HepG2 (cell line): ENCODE data around the gene NR2F6. TPM values are rescaled to one million over a fixed set of nuclear protein-coding genes. Genes with fewer than 3 reads are reported as not detected.
A peak's percentile ranks its signal among the peaks of the same experiment; 100 is the strongest.

Source experiments
- GATA4 ChIP-seq: sonication (generic); IDR thresholded peaks from 2 replicates; pipeline ENCODE4 v1.6.1; 2016; ENCODE audit warnings: antibody characterized with exemption, low read depth, borderline replicate concordance
- GRHL1 ChIP-seq: sonication (generic); formaldehyde crosslinking; conservative IDR thresholded peaks from 2 replicates; pipeline ENCODE4 v1.8.0; 2022; ENCODE audit warnings: missing genetic modification reagents
- HDAC1 ChIP-seq: sonication (generic); formaldehyde crosslinking; IDR thresholded peaks from 2 replicates; pipeline ENCODE4 v1.5.1; 2020; ENCODE audit warnings: mild to moderate bottlenecking, missing genetic modification reagents
- HNF4G ChIP-seq, 2 experiments: sonication (generic) in 1 of 2; formaldehyde crosslinking in 1 of 2; IDR thresholded peaks; 2 replicates each; pipeline versions ENCODE4 v1.4.0 to v1.6.1; 2011 to 2020; ENCODE audit warnings: borderline replicate concordance in 2 of 2, low read depth in 2 of 2, mild to moderate bottlenecking in 2 of 2, low read length in 1 of 2, missing genetic modification reagents in 1 of 2, moderate library complexity in 1 of 2
- MEIS2 ChIP-seq: sonication (generic); formaldehyde crosslinking; IDR thresholded peaks from 2 replicates; pipeline ENCODE4 v1.9.0; 2021; ENCODE audit warnings: mild to moderate bottlenecking, missing genetic modification reagents
- MLLT10 ChIP-seq: sonication (generic); formaldehyde crosslinking; IDR thresholded peaks from 2 replicates; pipeline ENCODE4 v1.4.0; 2020; ENCODE audit warnings: missing genetic modification reagents
- NR2F1 ChIP-seq, 2 experiments: fragments of 450-650 bp in 1 of 2; formaldehyde crosslinking in 1 of 2; IDR thresholded peaks; 2 replicates each; pipeline versions ENCODE4 v1.5.0 to v1.6.1; 2016 to 2020; ENCODE audit warnings: mild to moderate bottlenecking in 1 of 2, missing compliant biosample characterization in 1 of 2, missing genetic modification reagents in 1 of 2, moderate library complexity in 1 of 2
- PAF1 ChIP-seq: IDR thresholded peaks from 2 replicates; pipeline ENCODE4 v1.6.1; 2016; ENCODE audit warnings: missing genetic modification reagents, missing compliant biosample characterization
- PITX1 ChIP-seq: sonication (generic); formaldehyde crosslinking; IDR thresholded peaks from 2 replicates; pipeline ENCODE4 v1.5.1; 2020; ENCODE audit warnings: mild to moderate bottlenecking, missing genetic modification reagents
- SP2 ChIP-seq: sonication (generic); formaldehyde crosslinking; IDR thresholded peaks from 2 replicates; pipeline ENCODE4 v1.5.1; 2020; ENCODE audit warnings: mild to moderate bottlenecking, missing genetic modification reagents
- YEATS4 ChIP-seq: sonication (generic); formaldehyde crosslinking; IDR thresholded peaks from 2 replicates; pipeline ENCODE4 v1.4.0; 2020; ENCODE audit warnings: missing genetic modification reagents, borderline replicate concordance
- ZMYM2 ChIP-seq: sonication (generic); formaldehyde crosslinking; IDR thresholded peaks from 2 replicates; pipeline ENCODE4 v1.8.0; 2022; ENCODE audit warnings: mild to moderate bottlenecking, missing genetic modification reagents
- ZNF12 ChIP-seq: sonication (generic); formaldehyde crosslinking; IDR thresholded peaks from 2 replicates; pipeline ENCODE4 v1.5.0; 2020; ENCODE audit warnings: missing genetic modification reagents
- ZNF512B ChIP-seq: sonication (generic); formaldehyde crosslinking; IDR thresholded peaks from 2 replicates; pipeline ENCODE4 v1.5.1; 2020; ENCODE audit warnings: missing genetic modification reagents, mild to moderate bottlenecking, borderline replicate concordance
- ZNF598 ChIP-seq: sonication (generic); formaldehyde crosslinking; IDR thresholded peaks from 2 replicates; pipeline ENCODE4 v1.5.1; 2020; ENCODE audit warnings: mild to moderate bottlenecking, missing genetic modification reagents, borderline replicate concordance
- ZSCAN21 ChIP-seq: sonication (generic); formaldehyde crosslinking; IDR thresholded peaks from 2 replicates; pipeline ENCODE4 v1.8.0; 2022; ENCODE audit warnings: mild to moderate bottlenecking, missing genetic modification reagents, moderate library complexity, borderline replicate concordance
- ZSCAN25 ChIP-seq: sonication (generic); formaldehyde crosslinking; IDR thresholded peaks from 2 replicates; pipeline ENCODE4 v1.8.0; 2022; ENCODE audit warnings: mild to moderate bottlenecking, missing genetic modification reagents
- ZZZ3 ChIP-seq: sonication (generic); formaldehyde crosslinking; IDR thresholded peaks from 2 replicates; pipeline ENCODE4 v1.4.0; 2020; ENCODE audit warnings: missing genetic modification reagents, mild to moderate bottlenecking, borderline replicate concordance
- polyA plus RNA-seq, 8 experiments: library from polyadenylated mRNA; depleted of rRNA in 3 of 8; stranded (reverse) in 7 of 8; unstranded in 1 of 8; fragments of >200 nt; fragmentation: Illumina TruSeq in 4 of 8; extraction: Trizol in 4 of 8; gene quantifications; 2 replicates each; pipeline versions ENCODE4 v1.2.1 to v1.2.3, GENCODE V29; 2011 to 2016; ENCODE audit warnings: low read depth in 4 of 8, missing spikeins in 1 of 8, mixed read lengths in 1 of 8; ENCODE audit not compliant: insufficient read depth in 1 of 8
- total RNA-seq, 5 experiments: library from RNA; depleted of rRNA; stranded (reverse); fragments of >200 nt; fragmentation: Illumina TruSeq; extraction: Trizol; gene quantifications; 2 replicates each; pipeline ENCODE4 v1.2.3, GENCODE V29; 2016; ENCODE audit warnings: low read depth in 1 of 5

NR2F6 gene
- total and polyA plus RNA-seq, 2 of the 13 experiments (the other 11 are each of a cell fraction or from before 2014, with no cell fraction given) = 30.9 to 72.4 TPM

- TF ChIP-seq PAF1 (CRISPR knock-in tag) = no peak
- TF ChIP-seq MLLT10 (CRISPR knock-in tag) = no peak
- no peak for TF ChIP-seq ZNF12
- peak; percentile 79 for TF ChIP-seq HNF4G (IDR thresholded peaks at IDR 0.05; ENCODE audit: borderline replicate concordance, low read depth, low read length)
- TF ChIP-seq HNF4G (CRISPR knock-in tag; IDR thresholded peaks at IDR 0.05; ENCODE audit: borderline replicate concordance, low read depth) = peak; percentile 72; the same call in 1 of the 2 replicates
- TF ChIP-seq GATA4 = no peak
- peak; percentile 68 for TF ChIP-seq HDAC1
- TF ChIP-seq MEIS2 (CRISPR knock-in tag) = 0 out of 2 replicates have a peak, but pooled peaks have one; percentile 60
- TF ChIP-seq NR2F1 (CRISPR knock-in tag; IDR thresholded peaks at IDR 0.05) = peak; percentile 62 to 67; a peak in 3 of 4 replicates
- 0 out of 2 replicates have a peak, but pooled peaks have one; percentile 25 for TF ChIP-seq ZMYM2 (CRISPR knock-in tag)
- 0 out of 2 replicates have a peak, but pooled peaks have one; percentile 20 for TF ChIP-seq SP2 (CRISPR knock-in tag)
- no peak for TF ChIP-seq ZSCAN21 (CRISPR knock-in tag)
- TF ChIP-seq GRHL1 (CRISPR knock-in tag) = no peak
- peak; percentile 86 for TF ChIP-seq ZSCAN25 (CRISPR knock-in tag)
- peak; percentile 82 for TF ChIP-seq PITX1 (CRISPR knock-in tag)
- no peak for TF ChIP-seq ZNF512B (CRISPR knock-in tag)
- TF ChIP-seq ZNF598 (CRISPR knock-in tag) = no peak
- TF ChIP-seq YEATS4 (CRISPR knock-in tag) = 0 out of 2 replicates have a peak, but pooled peaks have one; percentile 15
- no peak for TF ChIP-seq ZZZ3 (CRISPR knock-in tag)
These were observed 5.5 kb downstream of the NR2F6 start (continued) for GRCh38 chr19:17240062-17240752.
